Lower lobe of right lung (tissue), 2 donors: ENCODE measurements around the gene PRKN. TPM values are rescaled to one million over a fixed set of nuclear protein-coding genes. Genes with fewer than 3 reads are reported as not detected.

Experiments
- ATAC-seq, 2 donors: fragments of 200-7000 bp; cut with Tn5 transposase; one replicate each; pipeline ENCODE4 v1.9.1; 2020 to 2022; ENCODE audit warnings: mild to moderate bottlenecking in 2 of 2, moderate library complexity in 2 of 2
- DNase-seq: peaks from one replicate; pipeline ENCODE4 v3.0.0-alpha.2; 2020
- H3K27ac ChIP-seq: fragments of 200-600 bp; one replicate; pipeline ENCODE4 v1.8.0; 2022
- H3K27me3 ChIP-seq: fragments of 200-600 bp; one replicate; pipeline ENCODE4 v1.8.0; 2022; ENCODE audit warnings: low read depth
- H3K36me3 ChIP-seq: fragments of 200-600 bp; one replicate; pipeline ENCODE4 v1.8.0; 2022; ENCODE audit warnings: mild to moderate bottlenecking
- H3K4me1 ChIP-seq: fragments of 200-600 bp; one replicate; pipeline ENCODE4 v1.8.0; 2022
- H3K4me3 ChIP-seq: fragments of 200-600 bp; one replicate; pipeline ENCODE4 v1.8.0; 2022; ENCODE audit warnings: mild to moderate bottlenecking
- H3K9me3 ChIP-seq: fragments of 200-600 bp; one replicate; pipeline ENCODE4 v1.8.0; 2022
- CTCF ChIP-seq: fragments of 200-600 bp; IDR thresholded peaks from one replicate; pipeline ENCODE4 v1.8.0; 2022; ENCODE audit warnings: antibody characterized with exemption, mild to moderate bottlenecking
- intact Hi-C: fragments of 100-400 bp; cut with DNase I; formaldehyde crosslinking; loops from one replicate; pipeline ENCODE4 v1.11.0; 2022
- total RNA-seq: library from RNA; stranded (reverse); fragmentation: NEBNext Ultra II Directional; extraction: Animal tissue kit (Norgen Biotek cat#: 25700); gene quantifications from one replicate; pipeline ENCODE4 v1.2.1, GENCODE V29; 2021
- donor health status: DM: no; HTN: yes; CAD: no; lungs with severe emphysema.

Gene PRKN
- total RNA-seq, 1 donor from 2014 or later, result 6.1 TPM

- Histone ChIP-seq H3K27me3 (no peaks in the 10 kb centered on the region), H3K9me3 (no peaks in the 10 kb centered on the region), H3K4me3 (no peak overlapping the region), H3K4me1 (no peaks in the 10 kb centered on the region), H3K27ac (no peak overlapping the region), H3K36me3 (no peaks in the 10 kb centered on the region)
- no peak for TF ChIP-seq CTCF
- intact Hi-C loops, result no loop called here
- DNase-seq (no peak), ATAC-seq (no peak)
These were observed 1373.2 kb downstream of the PRKN start for GRCh38 chr6:161354276-161354840.

- Histone ChIP-seq H3K4me3 (no peak overlapping the region), H3K27me3 (no peaks in the 10 kb centered on the region), H3K4me1 (no peaks in the 10 kb centered on the region), H3K27ac (no peak overlapping the region), H3K36me3 (no peaks in the 10 kb centered on the region), H3K9me3 (no peaks in the 10 kb centered on the region)
- DNase-seq (no peak), ATAC-seq (peak in 1 of 2 donors; percentile 49)
- peak; percentile 20 for TF ChIP-seq CTCF
- intact Hi-C loops, result no loop called here
These were observed 1374.4 kb downstream of the PRKN start for GRCh38 chr6:161353208-161353613.

GRCh38 chr6:161351858-161352257 lies 1375.7 kb downstream of the PRKN start:
- no peaks in the 10 kb centered on the region for H3K9me3 ChIP-seq
- ATAC-seq (no peak), DNase-seq (no peak)
- no peaks in the 10 kb centered on the region for H3K4me1 ChIP-seq
- intact Hi-C loops, result no loop called here
- no peak overlapping the region for H3K27ac ChIP-seq
- H3K27me3 ChIP-seq, result no peaks in the 10 kb centered on the region
- no peaks in the 10 kb centered on the region for H3K36me3 ChIP-seq
- no peak overlapping the region for H3K4me3 ChIP-seq
- TF ChIP-seq CTCF, result no peak

DNA sequence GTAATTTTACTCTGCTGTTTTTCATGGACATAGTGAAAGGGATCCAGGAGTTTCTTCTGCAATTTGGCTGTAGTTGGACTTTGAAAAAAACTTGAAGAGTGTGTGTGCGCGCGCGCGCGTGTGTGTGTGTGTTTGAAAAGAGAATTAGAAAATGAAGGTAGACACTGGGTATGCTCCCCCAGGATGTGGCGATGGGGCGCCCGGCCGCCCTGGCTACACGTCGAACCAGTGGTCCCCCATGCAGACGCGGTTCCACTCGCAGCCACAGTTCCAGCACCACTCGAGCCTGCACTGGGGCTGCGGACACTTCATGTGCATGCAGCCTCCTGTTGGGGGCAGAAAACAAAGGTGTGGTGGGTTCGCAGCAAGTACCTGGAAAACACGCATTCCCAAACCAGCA lies 1377.7 kb downstream of the PRKN start:
- no peaks in the 10 kb centered on the region for H3K36me3 ChIP-seq
- no peaks in the 10 kb centered on the region for H3K4me1 ChIP-seq
- no peak for TF ChIP-seq CTCF
- intact Hi-C loops, result no loop called here
- no peaks in the 10 kb centered on the region for H3K27me3 ChIP-seq
- no peak for DNase-seq
- no peak for ATAC-seq
- H3K27ac ChIP-seq, result no peak overlapping the region
- no peak overlapping the region for H3K4me3 ChIP-seq
- no peaks in the 10 kb centered on the region for H3K9me3 ChIP-seq

DNA sequence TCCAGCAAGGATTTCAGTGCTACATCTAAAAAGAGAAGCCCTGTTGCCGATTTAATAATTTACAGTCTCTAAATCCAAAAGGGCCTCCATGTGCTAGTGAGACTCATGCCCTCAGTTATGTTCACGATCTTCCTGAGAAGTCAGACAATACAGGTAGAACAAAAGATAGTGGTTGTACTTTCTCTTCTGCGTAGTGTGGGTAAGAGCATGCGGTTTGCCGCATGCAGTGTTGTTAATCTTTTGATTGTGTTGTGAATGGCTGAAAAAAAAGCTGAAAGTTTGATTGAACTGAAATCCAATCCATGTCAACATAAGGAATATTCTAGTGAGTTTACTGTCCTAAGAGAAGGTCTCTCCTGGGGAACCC lies 1379.0 kb downstream of the PRKN start:
- no peak for TF ChIP-seq CTCF
- intact Hi-C loops, result no loop called here
- Histone ChIP-seq H3K27me3 (no peaks in the 10 kb centered on the region), H3K36me3 (no peaks in the 10 kb centered on the region), H3K9me3 (no peaks in the 10 kb centered on the region), H3K27ac (no peak overlapping the region), H3K4me1 (no peaks in the 10 kb centered on the region), H3K4me3 (no peak overlapping the region)
- ATAC-seq, result no peak
- no peak for DNase-seq
